ENCODE measurements around the gene RHOXF1. TPM values are rescaled to one million over a fixed set of nuclear protein-coding genes. Genes with fewer than 3 reads are reported as not detected.
"Not testable (repeated sequence)": the region's sequence is repeated elsewhere in the genome, so short reads cannot be mapped to it uniquely, and the experiment has no call there.

RHOXF1 gene
- total RNA-seq, 3 donors from 2014 or later = 0.66 TPM; not detected in 2

- ATAC-seq (no peak), DNase-seq (no peak)
- intact Hi-C loops (cut with DNase I, micrococcal nuclease) = no loop called here
- no peak for TF ChIP-seq CTCF (IDR thresholded peaks at IDR 0.05)
- no peaks in the 10 kb centered on the region for H3K36me3 ChIP-seq (ENCODE audit: low read depth)
- H3K4me1 ChIP-seq (ENCODE audit: low read depth) = no peaks in the 10 kb centered on the region
- no peak overlapping the region for H3K4me3 ChIP-seq
- H3K9me3 ChIP-seq = no peaks in the 10 kb centered on the region
These were observed 28.3 kb downstream of the RHOXF1 start for GRCh38 chrX:120087289-120088017.

DNA sequence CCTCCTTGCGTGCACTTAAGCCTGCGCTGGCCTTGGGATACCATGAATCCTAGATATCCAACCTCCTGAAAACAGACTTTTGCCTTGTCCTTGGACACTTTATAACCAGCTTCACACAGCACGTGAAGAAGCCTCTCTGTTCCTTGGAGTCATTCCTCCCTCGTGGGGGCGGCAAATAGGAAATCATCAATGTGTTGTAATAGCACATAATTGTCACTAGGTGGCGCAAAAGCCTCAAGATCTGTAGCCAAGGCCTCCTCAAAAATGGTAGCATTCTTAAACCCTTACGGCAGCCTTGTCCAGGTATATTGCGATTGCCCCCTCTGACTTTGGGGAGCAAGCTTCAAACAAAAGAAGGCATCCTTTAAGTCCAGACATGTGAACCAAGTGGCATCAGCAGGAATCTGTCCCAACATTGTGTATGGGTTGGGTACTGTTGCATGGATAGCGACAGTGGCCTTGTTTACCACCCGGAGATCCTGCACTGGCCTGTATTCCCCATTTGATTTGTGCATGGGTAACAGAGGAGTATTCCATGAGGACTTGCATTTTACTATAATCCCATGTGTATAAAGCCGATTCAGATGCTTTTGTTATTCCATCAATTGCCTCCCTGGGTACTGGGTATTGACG lies 30.0 kb downstream of the RHOXF1 start:
- H3K36me3 ChIP-seq (ENCODE audit: low read depth); H3K9me3 ChIP-seq; intact Hi-C loops (cut with DNase I, micrococcal nuclease); H3K4me1 ChIP-seq (ENCODE audit: low read depth); DNase-seq; H3K4me3 ChIP-seq: not testable (repeated sequence)
- peak; percentile 47 for ATAC-seq

GRCh38 chrX:120077590-120077989 lies 38.1 kb downstream of the RHOXF1 start, which contains the start of gene RHOXF2B:
Gene RHOXF2B, minus strand, starts transcription at chrX:120077690. Its CDS starts 138 bp downstream, at chrX:120077552.
- H3K36me3 ChIP-seq (ENCODE audit: low read depth); intact Hi-C loops (cut with DNase I, micrococcal nuclease); ATAC-seq; H3K4me1 ChIP-seq (ENCODE audit: low read depth); DNase-seq; H3K9me3 ChIP-seq; H3K4me3 ChIP-seq: not testable (repeated sequence)

- H3K9me3 ChIP-seq; H3K4me1 ChIP-seq (ENCODE audit: low read depth); H3K36me3 ChIP-seq (ENCODE audit: low read depth); intact Hi-C loops (cut with DNase I, micrococcal nuclease); DNase-seq; H3K4me3 ChIP-seq; ATAC-seq: not testable (repeated sequence)
These were observed 49.5 kb downstream of the RHOXF1 start for GRCh38 chrX:120066169-120066568.

Other genes with a start within 250 kb of the RHOXF1 start
- 10 to 100 TPM; 12.2 to 13.5 (median 12.6) TPM for gene RNF113A, start 244.2 kb downstream of the RHOXF1 start, total RNA-seq
- 100 to 1,000 TPM; 157 to 191 (median 187) TPM for gene NDUFA1, start 244.1 kb downstream of the RHOXF1 start, total RNA-seq
- gene AKAP14, start 220.0 kb downstream of the RHOXF1 start, total RNA-seq = not detected
- gene NKAP, start 172.2 kb downstream of the RHOXF1 start, total RNA-seq = 1 to 10 TPM; 5.2 to 7.1 (median 7.0) TPM
- gene RHOXF2B, start 38.2 kb downstream of the RHOXF1 start, total RNA-seq = not detected
- not detected for gene RHOXF2, start 42.7 kb upstream of the RHOXF1 start, total RNA-seq
- 10 to 100 TPM; 10.2 to 12.5 (median 12.0) TPM for gene ZBTB33, start 134.9 kb upstream of the RHOXF1 start, total RNA-seq
- gene TMEM255A, start 195.5 kb upstream of the RHOXF1 start, total RNA-seq = 1 to 10 TPM in 1 of 3 donors, under 1 TPM in 2; 0.49 to 3.7 (median 0.87) TPM
- not detected for gene ATP1B4, start 246.2 kb upstream of the RHOXF1 start, total RNA-seq

All from mucosa of descending colon (tissue), 3 donors.